ENCODE data around the gene FHOD3. TPM values are rescaled to one million over a fixed set of nuclear protein-coding genes. Genes with fewer than 3 reads are reported as not detected.

Gene FHOD3
- total and polyA plus RNA-seq, 2 of the 4 experiments (the other 2 are of a cell fraction), result 14.6 to 16.0 TPM

DNA sequence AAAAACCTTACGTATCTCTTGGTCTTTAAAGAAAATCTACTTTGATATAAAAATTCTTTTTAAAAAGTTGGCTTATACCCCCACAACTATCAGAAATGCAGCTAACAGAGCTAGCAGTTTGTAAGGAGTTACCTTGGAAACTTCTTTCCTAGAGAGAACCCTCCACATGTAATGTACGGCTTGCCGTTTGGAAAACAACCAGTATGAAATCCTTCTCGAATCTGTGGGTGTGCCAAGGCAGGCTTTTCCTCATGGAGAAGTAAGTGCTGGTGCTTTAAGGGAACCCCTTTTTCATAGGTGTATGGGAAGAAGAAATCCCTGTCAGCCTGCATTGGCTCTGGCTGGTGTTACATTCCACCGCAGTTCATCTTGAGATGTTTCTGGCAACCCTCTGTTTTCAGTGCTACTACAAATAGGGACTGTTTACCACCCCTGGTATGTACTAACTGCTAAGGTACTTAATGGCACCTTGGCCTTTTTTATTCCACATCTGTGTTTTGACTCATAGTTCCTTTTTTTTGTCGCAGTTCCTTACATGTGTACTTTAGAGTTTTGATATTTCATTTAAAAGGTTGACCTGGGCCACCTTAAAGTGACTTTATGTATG, 248.4 kb downstream of the FHOD3 start:
- Histone ChIP-seq H3K56ac (ENCODE audit: extremely low read depth, insufficient read depth, low read length) (no peak overlapping the region), H2AK5ac (ENCODE audit: low read depth, low read length) (no peak overlapping the region), H3K4me3 (ENCODE audit: insufficient read depth, low read depth, low read length) (no peak overlapping the region), H4K91ac (ENCODE audit: insufficient read depth, low read depth, low read length) (no peak overlapping the region), H3K79me1 (ENCODE audit: low read depth in 1 of 2, low read length in 2 of 2) (no peaks in the 10 kb centered on the region; a peak in 1 of 4 replicates), H4K8ac (ENCODE audit: low read depth in 2 of 2, low read length in 2 of 2) (no peak overlapping the region), H3K9me3 (ENCODE audit: control insufficient read depth, insufficient read depth, low read length) (no peaks in the 10 kb centered on the region), H2BK5ac (ENCODE audit: low read depth, low read length, poor library complexity, severe bottlenecking) (no peak overlapping the region), H3K9me1 (ENCODE audit: insufficient read depth, low read length) (no peaks in the 10 kb centered on the region), H3K4me2 (ENCODE audit: low read depth, low read length) (no peak overlapping the region), H2AK9ac (replicated peaks; ENCODE audit: low read depth, low read length, poor library complexity) (no peak overlapping the region), H4K5ac (ENCODE audit: low read depth, low read length) (no peak overlapping the region), H3K9ac (ENCODE audit: low read depth, low read length) (no peak overlapping the region), H2BK15ac (ENCODE audit: low read depth, low read length) (no peak overlapping the region), H2BK20ac (ENCODE audit: low read depth, low read length) (no peak overlapping the region), H4K20me1 (ENCODE audit: insufficient read depth, low read length) (no peaks in the 10 kb centered on the region), H3K4ac (ENCODE audit: low read depth, low read length) (no peak overlapping the region), H3K36me3 (ENCODE audit: control insufficient read depth, insufficient read depth, low read length) (no peaks in the 10 kb centered on the region), H3K4me1 (ENCODE audit: control insufficient read depth, insufficient read depth, low read length) (peaks cover 2% of the 10 kb centered on the region; the same call in 1 of the 2 replicates), H3K23ac (ENCODE audit: low read depth, low read length) (no peak overlapping the region), H3K14ac (replicated peaks; ENCODE audit: low read depth, low read length) (no peak overlapping the region), H3K27ac (ENCODE audit: insufficient read depth, low read length) (no peak overlapping the region), H2AFZ (replicated peaks; ENCODE audit: low read length, poor library complexity) (no peak overlapping the region), H3K18ac (ENCODE audit: low read depth, low read length) (no peak overlapping the region), H2BK120ac (ENCODE audit: low read depth, low read length) (no peak overlapping the region), H3K27me3 (ENCODE audit: control insufficient read depth, insufficient read depth, low read length) (no peaks in the 10 kb centered on the region)
- CTCF ChIA-PET, result no interaction called here
- in situ Hi-C loops (cut with MboI; ENCODE audit: low sequenced_read_pairs), result no loop called here
- no peak for TF ChIP-seq CHD1 (IDR thresholded peaks at IDR 0.05; ENCODE audit: low read depth, low read length)
- no peak for TF ChIP-seq SMC3 (IDR thresholded peaks at IDR 0.05; ENCODE audit: low read depth, low read length)
- no peak for TF ChIP-seq RFX5 (IDR thresholded peaks at IDR 0.05; ENCODE audit: low read depth, low read length)
- no peak for TF ChIP-seq RCOR1 (IDR thresholded peaks at IDR 0.05; ENCODE audit: insufficient replicate concordance, low read length)
- TF ChIP-seq MXI1 (IDR thresholded peaks at IDR 0.05; ENCODE audit: borderline replicate concordance, low read depth, low read length), result no peak
- no peak for TF ChIP-seq RAD21 (IDR thresholded peaks at IDR 0.05; ENCODE audit: low read length)
- TF ChIP-seq CTCF (conservative IDR thresholded peaks at IDR 0.05; ENCODE audit: low read depth, low read length), result no peak
- TF ChIP-seq NFE2L2 (IDR thresholded peaks at IDR 0.05; ENCODE audit: low read depth, low read length), result no peak
- no peak for TF ChIP-seq ELK1 (IDR thresholded peaks at IDR 0.05; ENCODE audit: borderline replicate concordance, low read depth, low read length)
- TF ChIP-seq BHLHE40 (IDR thresholded peaks at IDR 0.05; ENCODE audit: low read depth, low read length), result no peak
- TF ChIP-seq MAFK (IDR thresholded peaks at IDR 0.05; ENCODE audit: low read depth, low read length), result no peak
- TF ChIP-seq FOS (IDR thresholded peaks at IDR 0.05; ENCODE audit: low read depth, low read length), result no peak
- TF ChIP-seq MAZ (IDR thresholded peaks at IDR 0.05; ENCODE audit: borderline replicate concordance, low read depth, low read length), result no peak
- TF ChIP-seq CEBPB (IDR thresholded peaks at IDR 0.05; ENCODE audit: low read depth, low read length), result no peak
- TF ChIP-seq USF2 (IDR thresholded peaks at IDR 0.05; ENCODE audit: low read depth, low read length), result no peak
- no peak for TF ChIP-seq POLR2A (IDR thresholded peaks at IDR 0.05; ENCODE audit: low read depth, low read length)
- POLR2A ChIA-PET (ENCODE audit: unreplicated experiment), result no interaction called here
- intact Hi-C loops (cut with micrococcal nuclease), result no loop called here
- dilution Hi-C loops (cut with HindIII; ENCODE audit: low sequenced_read_pairs, unreplicated experiment), result no loop called here
- no peak for ATAC-seq (ENCODE audit: low read depth)
- no TSS peak for BruUV-seq (replicated peaks)
- DNase-seq, result no peak
- WGBS, 2 experiments (ENCODE audit: extremely low coverage in 2 of 2, insufficient read length in 1 of 2), result no CpG with 5 or more reads among the region's 6 CpGs

Measured in IMR-90 (cell line).